Upper lobe of right lung (tissue), 1 donor: ENCODE results near the gene CYP26B1. TPM values are rescaled to one million over a fixed set of nuclear protein-coding genes. Genes with fewer than 3 reads are reported as not detected.

Source experiments
- ATAC-seq: fragments of 200-7000 bp; cut with Tn5 transposase; one replicate; pipeline ENCODE4 v1.9.1; 2020; ENCODE audit warnings: mild to moderate bottlenecking, moderate library complexity
- DNase-seq: peaks from one replicate; pipeline ENCODE4 v3.0.0-alpha.2; 2020
- H3K27ac ChIP-seq: fragments of 200-600 bp; one replicate; pipeline ENCODE4 v1.8.0; 2022
- H3K27me3 ChIP-seq: fragments of 200-600 bp; one replicate; pipeline ENCODE4 v1.8.0; 2022; ENCODE audit warnings: mild to moderate bottlenecking
- H3K36me3 ChIP-seq: fragments of 200-600 bp; one replicate; pipeline ENCODE4 v1.8.0; 2022
- H3K4me1 ChIP-seq: fragments of 200-600 bp; one replicate; pipeline ENCODE4 v1.8.0; 2022
- H3K4me3 ChIP-seq: fragments of 200-600 bp; one replicate; pipeline ENCODE4 v1.8.0; 2022; ENCODE audit warnings: mild to moderate bottlenecking
- H3K9me3 ChIP-seq: fragments of 200-600 bp; one replicate; pipeline ENCODE4 v1.8.0; 2022
- intact Hi-C: fragments of 100-400 bp; cut with DNase I; formaldehyde crosslinking; loops from one replicate; pipeline ENCODE4 v1.11.0; 2022
- total RNA-seq: library from RNA; stranded (reverse); fragmentation: NEBNext Ultra II Directional; extraction: Animal tissue kit (Norgen Biotek cat#: 25700); gene quantifications from one replicate; pipeline ENCODE4 v1.2.1, GENCODE V29; 2021
- TF ChIP-seq, protein P1 (sequence below): fragments of 200-600 bp; IDR thresholded peaks from one replicate; pipeline ENCODE4 v1.8.0; 2022; ENCODE audit warnings: antibody characterized with exemption
- donor health status: DM: no; HTN: yes; CAD: no; lungs with severe emphysema.

CYP26B1 gene
- total RNA-seq, 1 donor from 2014 or later = 3.8 TPM

DNA sequence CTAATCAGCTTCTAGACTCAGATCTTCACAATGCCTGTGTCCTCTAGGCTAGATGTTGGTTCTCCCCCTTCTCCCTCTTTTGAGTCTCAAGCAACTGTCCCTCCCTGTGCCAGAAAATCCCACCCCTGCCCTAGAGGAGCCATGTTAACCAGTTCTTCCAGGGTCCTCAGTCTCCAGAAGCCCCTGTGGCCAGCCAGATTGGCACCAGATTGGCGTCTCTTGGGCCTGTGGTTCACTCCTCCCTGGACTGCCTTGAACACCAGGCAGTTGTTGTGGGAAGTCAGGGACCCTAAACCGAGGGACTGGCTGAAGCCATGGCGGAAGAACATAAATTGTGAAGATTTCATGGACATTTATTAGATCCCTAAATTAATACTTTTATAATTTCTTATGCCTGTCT, 36.6 kb downstream of the CYP26B1 start:
- TF ChIP-seq, protein P1, sequence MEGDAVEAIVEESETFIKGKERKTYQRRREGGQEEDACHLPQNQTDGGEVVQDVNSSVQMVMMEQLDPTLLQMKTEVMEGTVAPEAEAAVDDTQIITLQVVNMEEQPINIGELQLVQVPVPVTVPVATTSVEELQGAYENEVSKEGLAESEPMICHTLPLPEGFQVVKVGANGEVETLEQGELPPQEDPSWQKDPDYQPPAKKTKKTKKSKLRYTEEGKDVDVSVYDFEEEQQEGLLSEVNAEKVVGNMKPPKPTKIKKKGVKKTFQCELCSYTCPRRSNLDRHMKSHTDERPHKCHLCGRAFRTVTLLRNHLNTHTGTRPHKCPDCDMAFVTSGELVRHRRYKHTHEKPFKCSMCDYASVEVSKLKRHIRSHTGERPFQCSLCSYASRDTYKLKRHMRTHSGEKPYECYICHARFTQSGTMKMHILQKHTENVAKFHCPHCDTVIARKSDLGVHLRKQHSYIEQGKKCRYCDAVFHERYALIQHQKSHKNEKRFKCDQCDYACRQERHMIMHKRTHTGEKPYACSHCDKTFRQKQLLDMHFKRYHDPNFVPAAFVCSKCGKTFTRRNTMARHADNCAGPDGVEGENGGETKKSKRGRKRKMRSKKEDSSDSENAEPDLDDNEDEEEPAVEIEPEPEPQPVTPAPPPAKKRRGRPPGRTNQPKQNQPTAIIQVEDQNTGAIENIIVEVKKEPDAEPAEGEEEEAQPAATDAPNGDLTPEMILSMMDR = no peak
- intact Hi-C loops = no loop called here

DNA sequence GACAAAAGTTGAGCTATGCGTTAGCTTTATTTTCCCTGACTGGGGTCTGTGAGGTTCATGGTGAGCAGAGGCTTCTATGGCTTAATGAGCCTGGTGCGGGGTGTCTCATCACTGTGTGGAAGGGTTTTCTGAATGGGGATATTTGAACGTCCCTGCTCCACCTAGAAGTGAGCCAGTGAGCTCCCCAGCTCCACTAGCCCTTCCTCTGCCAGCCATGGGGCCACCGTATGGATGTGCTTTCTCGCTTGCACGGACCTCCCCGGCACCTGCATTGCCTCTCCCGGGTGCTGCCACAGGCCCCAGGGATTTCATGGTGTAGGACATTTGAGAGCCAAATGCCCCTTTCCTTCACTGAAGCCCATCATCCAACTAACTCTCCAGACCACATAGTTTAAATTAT, 37.8 kb downstream of the CYP26B1 start:
- peaks cover 5% of the 10 kb centered on the region for H3K27me3 ChIP-seq
- TF ChIP-seq, protein P1 = no peak
- H3K36me3 ChIP-seq = no peaks in the 10 kb centered on the region
- intact Hi-C loops = no loop called here
- H3K27ac ChIP-seq = no peak overlapping the region
- no peaks in the 10 kb centered on the region for H3K9me3 ChIP-seq
- H3K4me3 ChIP-seq = no peak overlapping the region
- no peaks in the 10 kb centered on the region for H3K4me1 ChIP-seq
- DNase-seq = no peak
- no peak for ATAC-seq

More for the DNA sequence above, 36.6 kb downstream of the CYP26B1 start:
- Histone ChIP-seq H3K27me3 (peaks cover 5% of the 10 kb centered on the region), H3K36me3 (no peaks in the 10 kb centered on the region), H3K4me1 (no peaks in the 10 kb centered on the region), H3K9me3 (no peaks in the 10 kb centered on the region), H3K4me3 (no peak overlapping the region), H3K27ac (no peak overlapping the region)
- ATAC-seq (no peak), DNase-seq (no peak)

DNA sequence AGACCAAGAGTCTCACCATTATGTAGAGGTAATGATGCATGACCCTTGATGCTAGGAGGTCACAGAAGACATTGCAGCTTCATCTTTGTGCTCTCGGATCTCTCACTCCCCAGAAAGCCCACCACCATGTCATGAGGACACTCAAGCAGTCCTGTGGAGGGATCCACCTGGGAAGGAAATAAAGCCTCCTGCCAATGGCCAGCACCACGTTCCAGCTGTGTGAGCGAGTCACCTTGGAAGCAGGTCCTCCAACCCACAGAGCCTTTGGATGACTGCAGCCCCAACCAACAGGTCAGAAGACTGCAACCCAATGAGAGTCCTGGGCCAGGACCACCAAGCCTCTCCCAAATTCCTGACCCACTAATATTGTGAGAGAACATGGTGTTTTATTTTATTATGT, 38.4 kb downstream of the CYP26B1 start:
- H3K36me3 ChIP-seq = no peaks in the 10 kb centered on the region
- H3K27ac ChIP-seq = no peak overlapping the region
- DNase-seq (no peak), ATAC-seq (no peak)
- intact Hi-C loops = no loop called here
- peaks cover 5% of the 10 kb centered on the region for H3K27me3 ChIP-seq
- H3K4me3 ChIP-seq = no peak overlapping the region
- TF ChIP-seq, protein P1 = no peak
- H3K9me3 ChIP-seq = no peaks in the 10 kb centered on the region
- no peaks in the 10 kb centered on the region for H3K4me1 ChIP-seq

DNA sequence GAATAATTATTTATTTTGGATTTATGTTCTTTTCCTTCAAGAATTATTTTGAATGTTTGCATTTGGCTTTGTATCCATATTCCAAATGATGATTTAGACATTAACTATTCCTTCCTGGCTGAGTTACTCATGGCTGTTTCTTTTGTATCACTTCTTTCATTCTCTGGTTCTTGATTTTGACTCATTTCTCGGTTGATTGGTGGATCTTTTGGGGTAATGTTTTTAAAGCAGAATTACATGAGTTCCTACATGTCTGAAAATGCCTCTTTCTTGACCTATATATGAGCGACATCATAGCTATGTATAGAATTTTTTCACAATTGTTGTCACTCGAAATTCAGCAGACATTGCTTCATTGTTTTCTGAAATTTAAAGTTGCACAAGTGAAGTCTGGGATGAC, 39.5 kb downstream of the CYP26B1 start:
- Histone ChIP-seq H3K4me1 (no peaks in the 10 kb centered on the region), H3K36me3 (no peaks in the 10 kb centered on the region), H3K9me3 (no peaks in the 10 kb centered on the region), H3K27me3 (peaks cover 5% of the 10 kb centered on the region), H3K27ac (no peak overlapping the region), H3K4me3 (no peak overlapping the region)
- DNase-seq (no peak), ATAC-seq (no peak)
- TF ChIP-seq, protein P1 = no peak
- intact Hi-C loops = no loop called here

- Histone ChIP-seq H3K4me3 (no peak overlapping the region), H3K9me3 (no peaks in the 10 kb centered on the region), H3K36me3 (no peaks in the 10 kb centered on the region), H3K27ac (no peak overlapping the region), H3K27me3 (peaks cover 5% of the 10 kb centered on the region), H3K4me1 (no peaks in the 10 kb centered on the region)
- ATAC-seq = no peak
- TF ChIP-seq, protein P1 = no peak
- DNase-seq = no peak
- intact Hi-C loops = no loop called here
These were observed 40.7 kb downstream of the CYP26B1 start for GRCh38 chr2:72106978-72107377.
